Measurements from ENCODE around the gene ZCCHC2. TPM values are rescaled to one million over a fixed set of nuclear protein-coding genes. Genes with fewer than 3 reads are reported as not detected.
A peak's percentile ranks its signal among the peaks of the same experiment; 100 is the strongest.

Gene ZCCHC2
- total RNA-seq, 1 donor from 2014 or later = 23.9 TPM

- no peak for ATAC-seq
- DNase-seq (ENCODE audit: low spot score) = no peak
Observed at GRCh38 chr18:62605685-62606084, 82.9 kb downstream of the ZCCHC2 start.

DNA sequence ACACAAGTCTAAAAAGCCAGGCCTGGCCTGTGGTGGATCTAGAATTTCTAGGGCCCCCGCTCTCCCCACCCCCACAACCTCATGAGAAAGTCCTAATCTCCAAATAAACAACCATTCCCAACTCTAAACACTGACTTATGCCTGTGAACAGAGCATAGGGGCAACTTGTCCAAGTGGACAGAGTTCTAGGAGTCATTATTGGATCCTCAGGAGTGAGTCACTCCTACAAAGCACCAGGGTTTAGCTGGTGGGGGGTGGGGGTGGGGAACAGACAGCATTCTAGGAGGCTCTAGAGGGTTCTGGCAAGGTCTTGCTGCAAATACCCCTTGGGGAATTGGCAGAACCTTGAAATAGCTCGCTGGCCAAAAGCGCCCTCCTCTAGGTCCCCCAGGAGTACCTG is 83.3 kb downstream of the ZCCHC2 start:
- ATAC-seq = no peak

DNA sequence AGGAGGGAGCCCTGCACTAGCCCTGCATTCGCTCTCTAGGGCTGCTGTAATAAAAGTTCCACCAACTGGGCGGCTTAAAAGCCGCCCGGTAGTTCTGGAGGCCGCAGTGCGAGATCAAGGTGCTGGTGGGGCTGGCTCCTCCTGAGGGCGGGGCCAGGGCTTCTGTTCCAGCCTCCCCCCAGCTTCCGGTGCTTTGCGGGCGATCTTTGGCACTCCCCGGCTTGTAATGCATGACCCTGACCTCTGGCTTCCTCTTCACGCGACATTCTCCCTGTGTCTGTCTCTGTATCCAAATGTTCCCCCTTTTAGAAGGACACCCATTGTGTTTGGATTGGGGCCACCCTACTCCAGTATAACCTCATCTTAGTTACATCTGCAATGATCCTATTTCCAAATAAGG is 84.5 kb downstream of the ZCCHC2 start:
- DNase-seq (ENCODE audit: low spot score) (no peak), ATAC-seq (no peak)

More for the DNA sequence above, 83.3 kb downstream of the ZCCHC2 start:
- DNase-seq (ENCODE audit: low spot score) = no peak

DNA sequence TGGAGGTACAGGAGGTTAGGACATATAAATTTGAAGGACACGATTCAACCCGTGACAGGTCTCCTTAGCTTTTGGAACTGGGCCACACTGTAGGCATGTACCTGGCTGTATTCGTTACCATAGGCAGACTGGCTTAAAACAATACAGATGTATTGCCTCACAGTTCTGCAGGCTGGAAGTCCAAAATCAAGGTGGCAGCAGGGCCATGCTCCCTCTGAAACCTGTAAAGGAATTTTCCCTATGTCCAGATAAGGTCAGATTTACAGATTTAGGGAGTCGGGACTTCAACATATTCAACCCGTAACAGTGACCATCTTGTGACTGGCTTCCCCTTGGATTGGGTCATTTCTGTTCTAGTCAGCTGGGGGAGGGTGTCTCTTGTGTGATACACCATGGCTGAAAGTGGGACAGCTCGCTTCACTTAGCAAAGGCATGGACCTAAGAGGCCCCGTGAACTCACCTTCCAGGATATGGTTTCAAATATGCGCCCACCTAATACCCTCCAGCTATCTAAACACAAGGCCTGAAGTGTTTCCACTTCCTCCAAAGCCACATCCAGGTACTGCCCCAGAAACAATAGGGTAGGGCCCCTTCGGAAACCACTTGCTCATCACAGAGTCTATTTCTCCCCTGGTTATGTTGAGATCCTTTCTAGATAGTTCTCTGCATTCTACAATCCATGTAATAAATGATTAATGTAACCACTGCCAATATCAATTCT is 85.0 kb downstream of the ZCCHC2 start:
- ATAC-seq (no peak), DNase-seq (ENCODE audit: low spot score) (no peak)

DNA sequence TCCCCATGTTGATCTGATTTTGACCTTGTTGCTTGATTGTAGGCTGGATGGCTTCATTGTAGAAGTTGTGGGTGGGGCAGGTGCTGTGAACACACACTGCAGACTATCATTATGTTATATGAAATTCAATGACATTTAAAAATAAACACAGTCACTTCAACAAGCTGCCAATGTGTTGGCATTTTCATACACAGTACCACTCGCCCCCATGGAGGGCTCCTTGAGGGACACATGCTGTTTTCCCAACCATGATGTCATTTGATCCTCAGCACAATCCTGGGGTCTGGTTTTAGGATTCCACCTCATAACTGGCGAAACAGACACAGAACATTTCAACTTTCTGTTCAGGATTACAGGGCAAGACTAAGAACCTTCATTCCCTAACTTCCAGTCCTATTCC is 86.9 kb downstream of the ZCCHC2 start:
- no peak for DNase-seq (ENCODE audit: low spot score)
- ATAC-seq = no peak

GRCh38 chr18:62610351-62610700 is 87.5 kb downstream of the ZCCHC2 start:
- no peak for ATAC-seq
- DNase-seq (ENCODE audit: low spot score) = no peak

- ATAC-seq (peak; percentile 53), DNase-seq (ENCODE audit: low spot score) (no peak)
Observed at GRCh38 chr18:62610701-62611411, 88.0 kb downstream of the ZCCHC2 start.

DNA sequence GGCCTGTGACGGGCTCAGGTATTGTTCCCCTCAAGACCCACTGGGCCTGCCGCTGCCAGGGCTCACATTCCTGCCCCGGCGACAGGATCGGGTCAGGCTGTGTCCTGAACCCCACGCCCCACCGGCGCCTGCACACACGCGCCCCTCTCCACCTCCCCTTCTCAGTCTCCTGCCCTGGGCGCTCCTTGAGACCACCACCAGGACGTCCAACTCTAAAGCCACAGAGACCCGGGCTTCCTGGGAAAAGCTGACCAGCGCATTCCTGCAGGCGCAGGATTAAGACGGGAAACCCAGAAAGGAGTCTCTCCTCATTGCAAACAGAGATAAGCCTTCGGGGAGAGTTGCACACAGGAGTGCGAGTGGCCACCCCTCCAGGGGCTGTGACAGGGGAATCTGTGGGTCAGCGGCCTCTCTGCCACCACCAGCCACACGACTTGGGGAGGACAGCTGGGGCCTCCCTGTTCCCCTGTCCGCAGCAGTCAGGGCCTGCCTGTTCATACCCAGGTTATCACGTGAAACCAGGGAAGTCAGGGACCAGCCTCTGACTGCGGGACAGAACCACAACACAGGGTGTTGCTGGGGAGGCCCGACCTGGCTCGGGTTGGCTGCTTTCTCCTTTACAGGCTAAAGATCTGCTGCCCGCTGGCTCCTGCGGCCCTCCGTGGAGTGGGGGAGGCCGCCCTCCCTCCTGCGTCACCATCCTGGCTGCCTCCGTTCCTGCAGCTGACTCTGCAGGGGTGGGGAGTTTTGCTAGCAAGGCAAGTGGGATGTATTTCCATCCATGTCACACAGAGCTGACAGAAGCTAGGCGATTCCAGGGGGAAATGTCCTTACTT is 88.8 kb downstream of the ZCCHC2 start:
- ATAC-seq = peak; percentile 41
- no peak for DNase-seq (ENCODE audit: low spot score)

- DNase-seq (ENCODE audit: low spot score) (no peak), ATAC-seq (no peak)
Observed at GRCh38 chr18:62612289-62612645, 89.4 kb downstream of the ZCCHC2 start.

DNA sequence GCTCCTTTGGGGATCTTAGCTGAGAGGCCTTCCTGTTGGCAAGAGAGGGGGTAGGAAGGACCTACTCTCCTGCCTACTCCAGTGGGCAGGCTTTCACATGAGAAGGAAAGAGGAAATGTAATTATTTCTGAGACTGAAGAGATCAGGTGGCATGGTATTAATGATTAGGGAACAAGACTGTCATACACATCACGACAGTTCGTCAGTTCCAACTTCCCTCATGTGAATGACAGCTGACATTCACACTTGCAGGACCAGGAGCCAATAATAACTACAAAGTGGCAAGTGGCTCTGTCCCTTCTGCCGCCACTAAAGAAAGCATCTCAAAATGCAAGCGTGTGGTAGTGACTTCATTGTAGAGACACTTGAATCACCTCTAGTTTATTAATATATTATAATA is 90.0 kb downstream of the ZCCHC2 start:
- no peak for ATAC-seq
- DNase-seq (ENCODE audit: low spot score) = no peak

GRCh38 chr18:62614494-62614893 is 91.7 kb downstream of the ZCCHC2 start:
- DNase-seq (ENCODE audit: low spot score) = no peak
- ATAC-seq = no peak

- no peak for DNase-seq (ENCODE audit: low spot score)
- ATAC-seq = peak; percentile 17
Observed at GRCh38 chr18:62616331-62616805, 93.5 kb downstream of the ZCCHC2 start.

DNA sequence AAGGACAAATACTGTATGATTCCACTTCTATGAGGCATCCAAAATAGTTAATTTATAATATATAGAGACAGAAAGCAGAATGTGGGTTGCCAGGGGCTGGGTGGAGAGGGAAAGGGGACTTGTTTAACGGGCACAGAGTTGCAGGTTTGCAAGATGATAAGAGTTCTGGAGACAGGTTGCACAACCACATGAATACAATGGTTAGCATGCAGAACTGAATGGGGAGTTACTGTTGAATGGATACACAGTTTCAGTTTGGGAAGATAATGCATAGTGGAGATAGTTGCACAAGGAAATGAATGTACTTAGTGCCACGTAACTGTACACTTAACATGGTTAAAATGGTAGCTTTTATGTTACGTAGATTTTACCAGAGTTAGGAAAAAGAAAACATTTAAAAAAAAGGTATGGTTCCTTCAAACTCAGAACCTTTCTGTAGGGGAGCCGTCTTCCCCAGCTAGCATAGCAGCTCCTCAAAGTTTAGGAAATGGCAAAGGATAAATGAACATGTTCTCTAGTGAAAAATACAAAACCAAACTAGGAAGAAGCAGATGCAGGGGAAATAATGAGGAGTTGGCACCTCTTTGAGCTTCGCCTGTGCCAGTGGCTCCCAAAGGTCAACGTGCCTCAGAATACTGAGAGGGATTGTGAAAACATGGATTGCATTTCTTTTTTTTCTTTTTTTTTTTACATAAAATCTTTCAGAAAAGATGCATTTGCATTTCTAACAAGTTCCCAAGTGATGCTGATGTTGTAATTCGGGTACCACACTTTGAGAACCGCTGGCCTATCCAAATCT is 95.2 kb downstream of the ZCCHC2 start:
- peak; percentile 82 for ATAC-seq
- no peak for DNase-seq (ENCODE audit: low spot score)

DNA sequence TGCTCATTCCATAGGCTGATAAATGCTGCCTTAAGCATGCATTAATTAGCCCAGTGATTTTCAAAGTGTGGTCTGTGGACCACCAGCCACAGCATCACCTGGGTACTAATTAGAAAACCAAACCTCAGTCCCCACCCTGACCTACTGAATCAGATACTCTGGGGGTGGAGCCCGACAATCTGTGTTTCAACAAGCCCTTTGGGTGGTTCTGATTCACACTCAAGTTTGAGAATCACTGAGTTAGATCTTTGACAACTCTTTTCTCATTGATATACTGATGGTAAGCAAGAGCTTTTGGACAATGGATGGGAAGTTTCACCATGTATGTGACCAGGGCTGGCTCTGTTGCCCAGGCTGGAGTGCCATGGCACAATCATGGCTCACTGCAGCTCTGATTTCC is 95.9 kb downstream of the ZCCHC2 start:
- ATAC-seq (no peak), DNase-seq (ENCODE audit: low spot score) (no peak)

DNA sequence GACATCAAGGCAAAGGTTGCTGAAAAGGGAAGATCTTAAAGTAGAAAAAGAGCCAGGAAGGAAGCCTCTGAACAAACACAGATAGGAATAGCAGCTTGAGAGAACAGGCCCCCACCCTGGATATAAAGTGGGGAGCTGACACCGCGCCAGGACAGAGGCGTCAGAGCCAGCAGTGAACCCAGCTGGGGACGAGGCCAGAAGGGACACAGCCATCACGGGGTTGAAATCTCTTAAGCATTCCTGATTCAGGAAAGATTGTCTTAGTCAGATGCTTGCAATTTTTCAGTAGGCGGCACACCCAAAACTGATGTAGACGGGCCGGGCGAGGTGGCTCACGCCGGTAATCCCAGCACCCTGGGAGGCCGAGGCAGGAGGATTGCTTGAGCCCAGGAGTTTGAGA is 98.7 kb downstream of the ZCCHC2 start:
- DNase-seq (ENCODE audit: low spot score) (no peak), ATAC-seq (peak; percentile 48)

DNA sequence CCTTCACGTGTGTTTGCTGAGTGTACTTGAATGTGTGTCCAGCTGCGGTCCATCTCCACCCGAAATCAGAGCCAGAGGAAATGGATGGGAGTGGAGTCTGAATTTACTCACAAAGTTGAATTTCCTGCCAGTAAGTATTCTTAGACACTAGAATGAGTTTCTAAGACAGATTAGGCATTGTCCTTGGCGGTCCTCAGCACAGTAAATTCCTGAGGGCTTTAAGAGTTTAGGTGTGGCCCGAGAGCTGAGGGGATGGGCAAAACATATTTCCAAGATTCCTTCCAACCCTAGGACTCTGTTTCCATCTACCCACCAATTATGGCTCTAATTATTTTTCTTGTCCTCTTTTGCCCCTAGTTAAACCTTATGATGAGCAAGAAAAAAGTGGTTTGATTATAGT is 102.2 kb downstream of the ZCCHC2 start:
- DNase-seq (ENCODE audit: low spot score) (no peak), ATAC-seq (no peak)

Other genes starting within 250 kb of the ZCCHC2 start
- 1.1 TPM for gene TNFRSF11A, start 197.7 kb upstream of the ZCCHC2 start, total RNA-seq
- 18.6 TPM for gene PHLPP1, start 192.5 kb downstream of the ZCCHC2 start, total RNA-seq